ENCODE data around the gene PRRT3.

GRCh38 chr3:9932843-9933560, 19.2 kb downstream of the PRRT3 start:
- TF ChIP-seq CTCF (IDR thresholded peaks at IDR 0.05; ENCODE audit: low read depth, low read length), result peak; percentile 59
- TF ChIP-seq EZH2phosphoT487 (IDR thresholded peaks at IDR 0.05; ENCODE audit: low read depth), result no peak
